Measurements from ENCODE around the gene HYAL1.

Gene HYAL1

DNA sequence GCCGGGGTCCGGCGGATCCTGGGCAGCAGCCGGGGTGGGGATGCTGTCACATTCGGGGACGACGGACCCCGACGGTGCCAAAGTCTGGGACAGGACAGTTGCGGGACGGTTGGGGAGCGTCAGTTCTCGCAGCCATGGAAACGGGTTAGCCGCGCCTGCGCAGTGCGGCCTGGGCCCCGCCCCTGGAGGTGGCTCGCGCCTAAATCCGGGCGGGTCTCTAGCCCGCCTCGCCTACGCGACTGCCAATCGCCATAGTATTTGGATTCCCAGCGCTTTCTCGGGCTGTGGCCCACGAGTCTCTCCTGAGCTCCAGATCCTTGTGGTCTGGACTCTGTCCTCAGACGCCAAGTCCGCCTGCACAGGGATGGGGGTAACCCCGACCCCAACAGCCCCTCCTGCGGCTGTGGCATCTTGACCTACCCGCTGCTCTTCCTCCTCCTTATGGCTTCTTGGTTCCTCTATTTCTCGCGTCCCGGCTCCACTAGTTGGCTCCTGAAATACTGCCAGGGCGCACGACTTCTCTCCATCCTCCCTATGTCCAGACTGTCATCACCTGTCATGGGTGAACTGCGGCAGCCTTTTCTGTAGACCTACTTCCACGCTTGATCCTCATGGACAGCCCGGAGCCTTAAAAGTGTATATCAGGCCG lies 42.3 kb upstream of the HYAL1 start, which contains the start of gene ZMYND10:
TSS of gene ZMYND10 (minus strand) at position 147 of the 649 bp plus-strand sequence. CDS start 153 bp downstream, outside the sequence.
- DNase-seq (ENCODE audit: low spot score) = no peak
- H3K27ac ChIP-seq = peak within 1 kb of the TSS in 1 of 2 donors; percentile 9
- TF ChIP-seq, protein P1, sequence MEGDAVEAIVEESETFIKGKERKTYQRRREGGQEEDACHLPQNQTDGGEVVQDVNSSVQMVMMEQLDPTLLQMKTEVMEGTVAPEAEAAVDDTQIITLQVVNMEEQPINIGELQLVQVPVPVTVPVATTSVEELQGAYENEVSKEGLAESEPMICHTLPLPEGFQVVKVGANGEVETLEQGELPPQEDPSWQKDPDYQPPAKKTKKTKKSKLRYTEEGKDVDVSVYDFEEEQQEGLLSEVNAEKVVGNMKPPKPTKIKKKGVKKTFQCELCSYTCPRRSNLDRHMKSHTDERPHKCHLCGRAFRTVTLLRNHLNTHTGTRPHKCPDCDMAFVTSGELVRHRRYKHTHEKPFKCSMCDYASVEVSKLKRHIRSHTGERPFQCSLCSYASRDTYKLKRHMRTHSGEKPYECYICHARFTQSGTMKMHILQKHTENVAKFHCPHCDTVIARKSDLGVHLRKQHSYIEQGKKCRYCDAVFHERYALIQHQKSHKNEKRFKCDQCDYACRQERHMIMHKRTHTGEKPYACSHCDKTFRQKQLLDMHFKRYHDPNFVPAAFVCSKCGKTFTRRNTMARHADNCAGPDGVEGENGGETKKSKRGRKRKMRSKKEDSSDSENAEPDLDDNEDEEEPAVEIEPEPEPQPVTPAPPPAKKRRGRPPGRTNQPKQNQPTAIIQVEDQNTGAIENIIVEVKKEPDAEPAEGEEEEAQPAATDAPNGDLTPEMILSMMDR (IDR thresholded peaks at IDR 0.05) = no peak
- peak within 1 kb of the TSS; percentile 62 for H3K4me3 ChIP-seq

- H3K4me3 ChIP-seq = peak overlapping the region; percentile 62
- TF ChIP-seq, protein P1 (IDR thresholded peaks at IDR 0.05) = no peak
- no peak overlapping the region for H3K27ac ChIP-seq
- no peak for DNase-seq (ENCODE audit: low spot score)
Observed at GRCh38 chr3:50345008-50345407, 41.6 kb upstream of the HYAL1 start.

- DNase-seq (ENCODE audit: low spot score) = no peak
Observed at GRCh38 chr3:50342813-50343633, 39.6 kb upstream of the HYAL1 start.

DNA sequence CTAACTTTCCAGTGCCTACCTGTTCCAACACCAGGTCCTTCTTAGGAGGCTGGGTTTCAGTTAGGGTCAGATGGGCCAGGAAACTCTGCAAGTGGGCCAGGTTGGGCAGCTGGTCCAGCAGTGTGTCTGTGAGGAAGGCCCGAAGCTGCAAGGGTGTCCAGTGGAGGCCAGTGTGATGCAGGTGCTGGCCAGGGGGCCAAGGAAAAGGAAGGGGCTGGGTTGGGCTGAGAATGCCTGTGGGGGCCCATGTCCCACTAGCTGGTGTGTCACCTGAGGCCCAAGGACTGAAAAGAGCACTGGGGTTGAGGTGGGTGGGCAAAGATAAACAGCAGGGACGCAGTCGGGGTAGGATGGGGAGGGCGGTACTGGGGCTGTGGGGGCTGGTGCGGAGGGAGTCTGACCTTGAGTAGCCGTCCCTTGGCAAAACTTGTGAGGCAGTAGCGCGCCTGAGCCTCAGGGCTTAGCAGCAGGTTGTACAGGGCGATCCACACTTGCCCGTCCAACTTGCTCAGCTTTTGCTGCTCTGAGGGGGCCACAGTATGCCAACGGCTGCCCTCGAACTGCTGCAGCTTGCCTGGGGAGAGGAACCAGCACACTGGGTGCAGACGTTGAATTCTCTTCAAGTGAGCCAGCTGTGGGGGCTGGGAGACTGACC lies 38.7 kb upstream of the HYAL1 start:
- Histone ChIP-seq H3K4me3 (no peak overlapping the region), H3K27ac (no peak overlapping the region)
- TF ChIP-seq, protein P1 (IDR thresholded peaks at IDR 0.05) = no peak
- DNase-seq (ENCODE audit: low spot score) = no peak

More at GRCh38 chr3:50342813-50343633, 39.6 kb upstream of the HYAL1 start:
- H3K27ac ChIP-seq = no peak overlapping the region
- no peak overlapping the region for H3K4me3 ChIP-seq
- TF ChIP-seq, protein P1 (IDR thresholded peaks at IDR 0.05) = no peak

DNA sequence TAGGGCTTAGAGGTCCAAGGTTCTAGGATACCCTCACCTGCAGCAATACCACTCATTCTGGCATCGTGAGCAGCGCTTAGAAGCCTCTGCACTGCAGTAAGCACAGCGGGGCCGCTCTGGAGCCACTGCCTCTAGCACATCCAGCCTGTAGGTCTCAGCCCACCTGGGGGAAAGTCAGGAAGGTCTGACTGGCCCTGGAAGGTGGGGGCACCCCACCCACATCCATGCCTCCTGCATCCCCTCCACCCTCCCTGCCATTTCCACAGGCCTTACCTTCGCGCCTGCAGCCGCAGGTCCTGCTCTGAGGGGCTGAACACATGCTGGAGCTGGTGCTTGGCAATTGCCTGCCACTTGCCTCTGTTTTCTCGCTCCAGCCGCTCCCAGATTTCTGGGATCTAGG lies 38.2 kb upstream of the HYAL1 start:
- TF ChIP-seq, protein P1 (IDR thresholded peaks at IDR 0.05) = no peak
- H3K27ac ChIP-seq = peak overlapping the region; percentile 82 to 99

DNA sequence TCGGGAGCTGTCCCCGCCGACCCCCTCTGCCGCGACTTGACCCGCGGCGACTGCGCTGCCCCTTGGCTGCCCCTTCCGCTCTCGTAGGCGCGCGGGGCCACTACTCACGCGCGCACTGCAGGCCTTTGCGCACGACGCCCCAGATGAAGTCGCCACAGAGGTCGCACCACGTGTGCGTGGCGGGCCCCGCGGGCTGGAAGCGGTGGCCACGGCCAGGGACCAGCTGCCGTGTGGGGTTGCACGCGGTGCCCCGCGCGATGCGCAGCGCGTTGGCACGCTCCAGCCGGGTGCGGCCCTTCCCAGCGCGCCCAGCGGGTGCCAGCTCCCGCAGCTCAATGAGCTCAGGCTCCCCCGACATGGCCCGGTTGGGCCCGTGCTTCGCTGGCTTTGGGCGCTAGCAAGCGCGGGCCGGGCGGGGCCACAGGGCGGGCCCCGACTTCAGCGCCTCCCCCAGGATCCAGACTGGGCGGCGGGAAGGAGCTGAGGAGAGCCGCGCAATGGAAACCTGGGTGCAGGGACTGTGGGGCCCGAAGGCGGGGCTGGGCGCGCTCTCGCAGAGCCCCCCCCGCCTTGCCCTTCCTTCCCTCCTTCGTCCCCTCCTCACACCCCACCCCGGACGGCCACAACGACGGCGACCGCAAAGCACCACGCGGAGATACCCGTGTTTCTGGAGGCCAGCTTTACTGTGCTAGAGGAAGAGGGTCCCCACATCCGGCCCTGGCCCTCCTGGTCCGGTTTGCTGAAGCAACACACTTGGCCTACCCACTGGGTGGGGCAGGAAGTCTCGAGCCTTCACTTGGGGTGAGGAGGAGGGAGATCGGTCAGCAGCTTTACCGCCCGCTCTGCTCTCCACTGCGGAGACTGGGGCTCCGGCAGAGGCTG lies 37.3 kb upstream of the HYAL1 start, which contains the start of gene RASSF1:
TSS of gene RASSF1 (minus strand) at position 389 of the 882 bp plus-strand sequence. CDS start at position 358, 31 bp downstream.
- TF ChIP-seq, protein P1 (IDR thresholded peaks at IDR 0.05) = no peak
- DNase-seq (ENCODE audit: low spot score) = peak; percentile 89
- H3K4me3 ChIP-seq = peak within 1 kb of the TSS; percentile 73

More for the DNA sequence above, 38.2 kb upstream of the HYAL1 start:
- peak overlapping the region; percentile 73 for H3K4me3 ChIP-seq
- no peak for DNase-seq (ENCODE audit: low spot score)

More for the DNA sequence above, 37.3 kb upstream of the HYAL1 start, which contains the start of gene RASSF1:
- H3K27ac ChIP-seq = peak within 1 kb of the TSS; percentile 82 to 99
